Measurements from ENCODE around the gene BTBD9. TPM values are rescaled to one million over a fixed set of nuclear protein-coding genes. Genes with fewer than 3 reads are reported as not detected.

BTBD9 gene
- total RNA-seq, 4 donors from 2014 or later: 15.4 to 50.0 (median 21.9) TPM

DNA sequence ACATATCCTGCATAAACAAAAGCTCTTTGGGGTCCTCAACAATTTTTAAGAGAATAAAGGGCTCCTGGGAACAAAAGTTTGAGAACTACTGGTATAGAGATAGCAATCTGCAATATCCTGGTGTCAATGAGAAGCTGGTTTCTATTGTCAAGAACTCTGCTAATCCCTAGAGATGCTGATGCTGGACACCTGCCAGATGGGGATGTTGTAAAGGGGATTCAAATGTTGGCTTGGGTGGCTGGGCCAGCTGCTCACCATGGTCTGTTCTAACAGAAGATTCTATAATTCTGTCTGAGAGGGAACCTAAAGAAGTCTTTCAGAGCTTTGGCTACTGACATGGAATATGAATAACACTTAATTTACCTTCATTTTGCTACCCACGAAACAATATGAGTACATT is 137.8 kb downstream of the BTBD9 start:
- DNase-seq (ENCODE audit: low spot score in 2 of 2): no peak
- H3K4me3 ChIP-seq: no peak overlapping the region
- WGBS: 60% methylated on average over 1 of the region's 1 CpG
- H3K4me1 ChIP-seq: peaks cover 5% of the 10 kb centered on the region
- H3K36me3 ChIP-seq: no peaks in the 10 kb centered on the region
- TF ChIP-seq POLR2A (IDR thresholded peaks at IDR 0.05): no peak
- TF ChIP-seq CTCF (IDR thresholded peaks at IDR 0.05): no peak
- TF ChIP-seq POLR2AphosphoS5 (IDR thresholded peaks at IDR 0.05): no peak
- no peak for TF ChIP-seq EP300 (IDR thresholded peaks at IDR 0.05)
- no peak overlapping the region for H3K27ac ChIP-seq
- no peaks in the 10 kb centered on the region for H3K9me3 ChIP-seq
- H3K27me3 ChIP-seq: no peaks in the 10 kb centered on the region

DNA sequence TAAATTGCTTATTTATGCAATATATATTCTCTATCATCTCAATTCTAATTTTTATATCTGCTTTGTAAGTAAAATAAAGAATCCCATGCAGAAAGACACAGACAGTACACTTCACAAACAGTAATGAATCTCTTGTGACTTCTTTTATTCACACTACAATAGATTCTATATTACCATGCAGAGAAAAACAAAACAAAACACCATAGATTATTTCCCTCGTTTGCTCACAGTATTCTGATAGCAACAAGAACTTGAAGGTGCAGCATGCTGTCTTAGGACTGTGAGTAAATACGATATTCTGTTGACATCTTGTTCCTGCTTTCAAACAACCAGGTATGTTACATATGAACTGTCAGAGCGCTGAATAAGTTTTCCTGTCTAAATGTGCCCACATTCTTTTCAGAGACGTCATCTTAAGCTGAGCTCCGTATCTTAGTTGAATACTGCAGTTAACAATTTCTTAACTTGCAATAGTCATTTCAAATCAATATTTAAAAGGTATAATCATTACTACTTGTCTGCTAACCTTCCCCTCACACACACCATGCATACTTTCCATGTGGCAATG is 140.1 kb downstream of the BTBD9 start:
- Histone ChIP-seq H3K4me3 (no peak overlapping the region), H3K27ac (no peak overlapping the region), H3K9me3 (no peaks in the 10 kb centered on the region), H3K36me3 (no peaks in the 10 kb centered on the region), H3K27me3 (no peaks in the 10 kb centered on the region), H3K4me1 (peaks cover 5% of the 10 kb centered on the region)
- 66% methylated on average over 5 of the region's 5 CpGs for WGBS
- DNase-seq (ENCODE audit: low spot score in 2 of 2): no peak
- no peak for TF ChIP-seq CTCF (IDR thresholded peaks at IDR 0.05)
- no peak for TF ChIP-seq POLR2A (IDR thresholded peaks at IDR 0.05)
- TF ChIP-seq POLR2AphosphoS5 (IDR thresholded peaks at IDR 0.05): no peak

DNA sequence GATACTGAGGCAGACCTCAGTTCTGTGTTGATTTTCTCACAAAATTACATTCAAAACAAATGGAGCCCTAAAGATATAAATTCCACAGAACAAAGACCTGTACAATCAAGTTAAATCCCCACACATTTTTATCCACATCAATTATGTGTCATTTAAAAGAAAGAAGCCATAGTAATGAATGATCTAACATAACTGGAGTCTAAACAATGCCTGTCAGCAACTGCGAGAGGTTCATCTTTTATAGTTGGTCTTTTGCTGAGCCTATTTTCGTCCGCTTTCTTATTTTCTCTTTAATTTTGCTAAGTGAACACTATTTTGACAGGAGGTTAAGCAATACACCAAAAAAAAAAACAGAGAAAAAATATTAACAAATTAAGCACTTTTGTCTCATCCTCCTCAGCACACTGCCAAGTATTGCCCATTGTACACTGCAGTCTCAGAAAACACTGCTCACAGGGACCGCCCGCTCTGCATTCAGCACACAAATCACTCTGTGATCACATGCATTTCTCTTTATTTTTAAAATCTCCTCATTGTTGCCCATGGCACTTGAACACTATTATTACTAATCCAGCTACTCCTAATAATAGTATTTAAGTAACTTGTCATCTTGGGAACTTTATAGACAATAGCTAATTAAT is 140.8 kb downstream of the BTBD9 start:
- WGBS: 52% methylated on average over 5 of the region's 5 CpGs
- H3K9me3 ChIP-seq: no peaks in the 10 kb centered on the region
- no peak for DNase-seq (ENCODE audit: low spot score in 2 of 2)
- no peaks in the 10 kb centered on the region for H3K36me3 ChIP-seq
- no peak overlapping the region for H3K27ac ChIP-seq
- H3K27me3 ChIP-seq: no peaks in the 10 kb centered on the region
- no peak for TF ChIP-seq CTCF (IDR thresholded peaks at IDR 0.05)
- TF ChIP-seq POLR2A (IDR thresholded peaks at IDR 0.05): no peak
- TF ChIP-seq EP300 (IDR thresholded peaks at IDR 0.05): no peak
- no peak for TF ChIP-seq POLR2AphosphoS5 (IDR thresholded peaks at IDR 0.05)
- peaks cover 5% of the 10 kb centered on the region for H3K4me1 ChIP-seq
- H3K4me3 ChIP-seq: no peak overlapping the region

GRCh38 chr6:38498085-38498484 is 141.6 kb downstream of the BTBD9 start:
- Histone ChIP-seq H3K4me3 (no peak overlapping the region), H3K27me3 (no peaks in the 10 kb centered on the region), H3K9me3 (no peaks in the 10 kb centered on the region), H3K4me1 (peaks cover 5% of the 10 kb centered on the region), H3K27ac (no peak overlapping the region), H3K36me3 (no peaks in the 10 kb centered on the region)
- no peak for TF ChIP-seq CTCF (IDR thresholded peaks at IDR 0.05)
- no peak for TF ChIP-seq POLR2A (IDR thresholded peaks at IDR 0.05)
- no peak for TF ChIP-seq EP300 (IDR thresholded peaks at IDR 0.05)
- no peak for TF ChIP-seq POLR2AphosphoS5 (IDR thresholded peaks at IDR 0.05)
- no peak for DNase-seq (ENCODE audit: low spot score in 2 of 2)
- 100% methylated on average over 1 of the region's 1 CpG for WGBS

GRCh38 chr6:38497546-38497945 is 142.2 kb downstream of the BTBD9 start:
- no peak overlapping the region for H3K4me3 ChIP-seq
- 90% methylated on average over 2 of the region's 2 CpGs for WGBS
- TF ChIP-seq POLR2A (IDR thresholded peaks at IDR 0.05) (no peak), EP300 (IDR thresholded peaks at IDR 0.05) (no peak), CTCF (IDR thresholded peaks at IDR 0.05) (no peak)
- no peaks in the 10 kb centered on the region for H3K36me3 ChIP-seq
- no peak overlapping the region for H3K27ac ChIP-seq
- H3K4me1 ChIP-seq: peaks cover 5% of the 10 kb centered on the region
- H3K9me3 ChIP-seq: no peaks in the 10 kb centered on the region
- DNase-seq (ENCODE audit: low spot score in 2 of 2): no peak
- H3K27me3 ChIP-seq: no peaks in the 10 kb centered on the region
